ENCODE results near the gene SLC39A9.

GRCh38 chr14:69493038-69493437 is 94.5 kb downstream of the SLC39A9 start:
- TF ChIP-seq POLR2A (IDR thresholded peaks at IDR 0.05; ENCODE audit: low read depth, low read length) (no peak), TAF1 (IDR thresholded peaks at IDR 0.05; ENCODE audit: low read depth, low read length) (no peak), SPI1 (IDR thresholded peaks at IDR 0.05; ENCODE audit: low read depth, low read length) (no peak)
